HG03571 (cell line): Measurements from ENCODE around the gene CCDC146.
A peak's percentile ranks its signal among the peaks of the same experiment; 100 is the strongest.
"Not testable (repeated sequence)": the region's sequence is repeated elsewhere in the genome, so short reads cannot be mapped to it uniquely, and the experiment has no call there.

ENCODE experiments used
- ATAC-seq: cut with Tn5 transposase; IDR thresholded peaks from one replicate; pipeline ENCODE4 v1.9.1; 2021; ENCODE audit not compliant: unreplicated experiment

The CCDC146 gene, protein sequence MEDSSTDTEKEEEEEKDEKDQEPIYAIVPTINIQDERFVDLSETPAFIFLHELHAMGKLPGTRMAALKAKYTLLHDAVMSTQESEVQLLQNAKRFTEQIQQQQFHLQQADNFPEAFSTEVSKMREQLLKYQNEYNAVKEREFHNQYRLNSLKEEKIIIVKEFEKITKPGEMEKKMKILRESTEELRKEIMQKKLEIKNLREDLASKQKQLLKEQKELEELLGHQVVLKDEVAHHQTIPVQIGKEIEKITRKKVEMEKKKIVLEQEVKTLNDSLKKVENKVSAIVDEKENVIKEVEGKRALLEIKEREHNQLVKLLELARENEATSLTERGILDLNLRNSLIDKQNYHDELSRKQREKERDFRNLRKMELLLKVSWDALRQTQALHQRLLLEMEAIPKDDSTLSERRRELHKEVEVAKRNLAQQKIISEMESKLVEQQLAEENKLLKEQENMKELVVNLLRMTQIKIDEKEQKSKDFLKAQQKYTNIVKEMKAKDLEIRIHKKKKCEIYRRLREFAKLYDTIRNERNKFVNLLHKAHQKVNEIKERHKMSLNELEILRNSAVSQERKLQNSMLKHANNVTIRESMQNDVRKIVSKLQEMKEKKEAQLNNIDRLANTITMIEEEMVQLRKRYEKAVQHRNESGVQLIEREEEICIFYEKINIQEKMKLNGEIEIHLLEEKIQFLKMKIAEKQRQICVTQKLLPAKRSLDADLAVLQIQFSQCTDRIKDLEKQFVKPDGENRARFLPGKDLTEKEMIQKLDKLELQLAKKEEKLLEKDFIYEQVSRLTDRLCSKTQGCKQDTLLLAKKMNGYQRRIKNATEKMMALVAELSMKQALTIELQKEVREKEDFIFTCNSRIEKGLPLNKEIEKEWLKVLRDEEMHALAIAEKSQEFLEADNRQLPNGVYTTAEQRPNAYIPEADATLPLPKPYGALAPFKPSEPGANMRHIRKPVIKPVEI

DNA sequence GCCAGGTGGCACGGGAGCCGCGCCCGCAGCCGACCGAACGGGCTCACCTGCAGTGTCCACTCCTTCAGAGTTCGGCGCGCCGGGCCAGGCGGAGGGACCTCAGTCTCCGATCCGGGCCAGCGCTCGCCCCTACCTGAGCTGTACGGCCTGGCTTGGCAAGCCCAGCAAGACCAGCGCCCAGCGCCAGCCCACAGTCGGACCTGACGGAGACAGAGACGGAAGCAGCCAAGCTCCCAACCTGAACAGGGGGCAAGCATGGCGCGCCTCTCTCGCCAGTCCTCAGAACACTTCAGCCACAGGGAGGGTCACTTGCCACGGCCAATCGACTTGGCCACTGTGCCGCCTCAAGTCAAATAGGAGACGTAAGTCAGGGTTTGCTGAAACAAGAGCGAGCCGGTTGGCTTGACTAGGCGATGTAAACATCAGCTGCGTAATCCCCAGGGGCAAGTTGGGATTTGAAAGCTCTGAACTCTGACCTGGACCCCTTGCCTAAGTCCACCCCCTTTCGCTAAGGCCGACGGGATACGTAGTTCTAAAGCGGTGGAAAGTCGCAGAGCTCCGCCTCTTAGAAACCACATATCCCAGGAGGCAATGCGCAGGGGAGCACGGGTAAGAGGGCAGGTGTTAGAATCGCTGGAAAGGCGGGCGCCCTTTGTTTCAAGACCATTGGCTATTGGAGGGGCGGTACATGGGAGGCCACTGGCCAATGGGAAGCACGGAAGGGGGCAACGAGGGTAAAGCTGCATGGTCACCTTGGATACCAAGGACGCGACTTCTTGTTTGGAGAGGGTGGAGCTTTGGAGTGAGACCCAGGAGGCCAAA, at the start of gene CCDC146:
Gene CCDC146 (plus strand): TSS at position 756 of the 822 bp plus-strand sequence. CDS start 45,054 bp downstream, outside the sequence.
- peak; percentile 97 for ATAC-seq

DNA sequence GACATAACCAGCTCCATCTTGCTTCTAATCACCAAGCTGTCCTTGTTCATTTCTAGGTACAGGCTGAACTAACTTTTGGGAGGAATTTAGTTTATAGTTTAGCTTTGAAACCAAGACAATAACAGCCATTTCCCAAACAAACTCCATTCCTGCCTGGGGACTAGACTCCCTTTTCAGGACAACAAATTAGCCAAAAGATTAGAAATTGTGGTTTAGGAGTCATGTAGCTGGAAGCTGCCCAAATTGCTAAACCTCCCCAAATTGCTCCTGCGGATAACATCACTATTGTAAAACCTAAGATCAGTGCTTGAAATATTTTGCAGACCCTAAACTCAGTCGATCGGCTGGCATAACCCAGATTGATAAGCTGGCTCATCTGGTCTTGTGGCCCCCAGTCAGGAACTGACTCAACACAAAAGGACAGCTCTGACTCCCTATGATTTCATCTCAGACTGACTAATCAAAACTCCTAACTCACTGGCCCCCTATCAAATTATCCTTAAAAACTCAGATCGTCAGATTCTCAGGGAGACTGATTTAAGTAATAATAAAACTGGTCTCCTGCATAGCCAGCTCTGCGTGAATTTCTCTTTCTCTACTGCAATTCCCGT, 47.5 kb upstream of the CCDC146 start:
- ATAC-seq = not testable (repeated sequence)

GRCh38 chr7:77077060-77077459, 45.4 kb upstream of the CCDC146 start:
- ATAC-seq = not testable (repeated sequence)

- not testable (repeated sequence) for ATAC-seq
Measured at GRCh38 chr7:77079112-77079511, 43.3 kb upstream of the CCDC146 start.

- ATAC-seq = not testable (repeated sequence)
Measured at GRCh38 chr7:77079624-77080023, 42.8 kb upstream of the CCDC146 start.

DNA sequence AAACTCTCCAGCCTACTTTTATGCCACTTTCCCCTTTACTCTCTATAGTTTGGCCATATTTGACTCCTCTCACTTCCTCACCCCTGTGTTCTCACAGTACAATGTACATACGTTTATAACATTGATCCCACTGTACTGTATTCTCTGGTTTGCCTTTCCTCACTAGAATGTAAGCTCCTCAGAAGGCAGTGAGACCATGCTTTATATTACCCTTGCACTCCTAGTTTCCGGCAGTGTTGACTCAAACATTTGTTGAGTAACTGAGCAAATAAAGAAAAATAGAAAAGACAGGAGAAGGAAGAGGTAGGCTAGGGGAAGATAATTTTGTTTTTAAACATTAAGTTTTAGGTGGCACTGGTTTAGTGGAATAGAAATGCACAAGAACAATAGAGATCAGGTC, 42.2 kb upstream of the CCDC146 start:
- ATAC-seq = not testable (repeated sequence)

GRCh38 chr7:77082192-77082591, 40.2 kb upstream of the CCDC146 start:
- not testable (repeated sequence) for ATAC-seq

DNA sequence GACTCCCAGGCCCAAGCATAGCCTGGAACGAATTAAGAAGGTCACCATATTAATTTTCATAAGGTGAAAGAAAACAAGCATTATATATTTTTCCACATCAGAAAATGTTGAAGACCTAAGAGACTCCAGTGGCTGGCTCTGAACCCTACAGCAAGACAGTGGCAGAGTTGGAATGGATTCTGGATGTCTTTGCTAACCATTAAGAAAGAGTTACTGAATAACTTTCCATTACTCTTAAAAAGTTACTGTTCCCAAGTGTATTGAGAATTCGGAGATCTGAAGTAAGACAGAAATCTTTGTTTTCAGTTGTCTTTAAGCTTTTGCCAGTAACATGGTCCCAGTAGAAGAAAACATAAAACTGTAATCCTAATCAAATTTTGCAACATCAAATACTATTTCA, 30.1 kb upstream of the CCDC146 start:
- not testable (repeated sequence) for ATAC-seq

DNA sequence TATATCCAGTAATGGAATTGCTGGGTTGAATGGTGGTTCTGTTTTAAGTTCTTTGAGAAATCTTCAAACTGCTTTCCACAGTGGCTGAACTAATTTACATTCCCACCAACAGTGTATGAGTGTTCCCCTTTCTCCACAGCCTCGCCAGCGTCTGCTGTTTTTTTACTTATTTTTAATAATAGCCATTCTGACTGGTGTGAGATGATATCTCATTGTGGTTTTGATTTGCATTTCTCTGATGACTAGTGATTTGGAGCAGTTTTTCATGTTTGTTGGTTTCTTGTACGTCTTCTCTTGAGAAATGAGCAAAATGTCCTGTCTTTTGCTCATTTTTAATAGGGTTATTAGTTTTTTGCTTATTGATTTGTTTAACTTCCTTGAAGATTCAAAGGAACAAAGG, 21.9 kb upstream of the CCDC146 start:
- not testable (repeated sequence) for ATAC-seq

DNA sequence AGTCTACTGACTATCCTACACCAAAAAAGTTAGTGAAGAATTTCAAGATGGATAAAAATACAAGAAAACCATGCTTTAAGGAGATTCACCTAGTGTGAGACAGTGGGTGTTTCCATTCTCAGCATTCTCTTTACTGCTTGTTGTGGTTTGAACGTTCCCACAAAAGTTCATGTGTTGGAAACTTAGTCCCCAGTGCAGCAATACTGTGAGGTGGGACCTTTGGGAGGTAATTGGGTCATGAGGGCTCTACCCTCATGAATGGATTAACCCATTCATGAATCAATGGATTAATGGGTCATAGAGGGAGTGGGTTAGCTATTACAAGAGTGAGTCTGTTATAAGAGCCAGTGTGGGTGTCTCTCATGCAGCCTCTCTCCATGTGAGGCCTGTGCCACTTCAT, 21.2 kb upstream of the CCDC146 start:
- not testable (repeated sequence) for ATAC-seq

DNA sequence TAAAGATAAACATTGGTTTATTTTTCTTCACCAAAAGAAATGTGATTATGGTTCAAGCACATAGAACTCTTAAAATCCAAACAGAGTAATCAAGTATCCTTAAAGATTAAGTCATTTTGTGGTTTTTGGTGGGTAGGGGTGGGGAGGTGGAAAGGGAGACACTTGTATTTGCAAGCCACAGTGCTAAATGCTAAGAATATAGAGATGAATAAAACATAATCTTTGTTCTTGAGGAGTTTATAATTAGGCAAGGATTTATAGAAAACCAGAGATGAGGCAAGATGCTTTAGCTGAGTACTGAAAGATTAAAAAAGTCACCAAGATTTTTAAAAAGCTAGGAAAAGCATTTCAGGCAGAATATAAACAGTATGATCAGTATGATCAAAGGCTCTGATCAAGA, 19.7 kb upstream of the CCDC146 start:
- ATAC-seq = not testable (repeated sequence)

DNA sequence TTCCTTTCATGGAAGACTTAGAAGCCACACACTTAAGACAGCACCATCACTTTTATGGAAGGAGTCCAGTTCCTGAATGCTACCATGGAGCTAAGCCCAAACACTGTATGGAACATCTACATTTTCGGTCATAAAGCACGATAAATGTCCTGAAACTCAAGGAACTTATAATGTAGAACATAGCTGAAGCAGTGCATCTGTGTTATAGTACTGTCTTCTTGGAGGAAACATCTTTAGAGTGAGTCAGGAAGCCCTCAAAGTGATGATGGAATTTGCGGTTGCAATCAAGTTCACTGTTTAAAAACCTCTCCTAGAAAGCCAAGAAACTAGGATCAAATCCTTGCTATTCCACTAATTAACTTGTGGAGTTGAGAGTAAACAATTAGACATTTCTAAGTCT, 16.5 kb upstream of the CCDC146 start:
- ATAC-seq = not testable (repeated sequence)

- not testable (repeated sequence) for ATAC-seq
Measured at GRCh38 chr7:77107659-77108058, 14.8 kb upstream of the CCDC146 start.

DNA sequence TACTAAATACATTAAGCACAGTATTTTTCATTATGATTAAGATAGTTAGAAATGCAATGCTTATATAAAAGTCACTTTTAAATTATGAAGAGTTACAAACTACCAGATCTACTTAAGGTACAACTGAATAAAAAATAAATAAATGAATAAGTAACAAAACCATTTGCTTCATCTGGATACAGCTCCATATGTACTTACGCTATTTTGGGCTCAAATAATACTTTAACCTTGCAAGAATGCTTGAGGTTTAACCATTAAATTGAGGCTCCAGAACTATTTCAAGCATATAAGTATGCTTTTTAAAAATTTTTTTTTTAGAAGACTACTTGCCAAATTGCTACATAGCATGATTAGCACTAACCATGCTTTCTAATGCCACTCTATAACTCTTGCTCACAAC, 14.1 kb upstream of the CCDC146 start:
- not testable (repeated sequence) for ATAC-seq

DNA sequence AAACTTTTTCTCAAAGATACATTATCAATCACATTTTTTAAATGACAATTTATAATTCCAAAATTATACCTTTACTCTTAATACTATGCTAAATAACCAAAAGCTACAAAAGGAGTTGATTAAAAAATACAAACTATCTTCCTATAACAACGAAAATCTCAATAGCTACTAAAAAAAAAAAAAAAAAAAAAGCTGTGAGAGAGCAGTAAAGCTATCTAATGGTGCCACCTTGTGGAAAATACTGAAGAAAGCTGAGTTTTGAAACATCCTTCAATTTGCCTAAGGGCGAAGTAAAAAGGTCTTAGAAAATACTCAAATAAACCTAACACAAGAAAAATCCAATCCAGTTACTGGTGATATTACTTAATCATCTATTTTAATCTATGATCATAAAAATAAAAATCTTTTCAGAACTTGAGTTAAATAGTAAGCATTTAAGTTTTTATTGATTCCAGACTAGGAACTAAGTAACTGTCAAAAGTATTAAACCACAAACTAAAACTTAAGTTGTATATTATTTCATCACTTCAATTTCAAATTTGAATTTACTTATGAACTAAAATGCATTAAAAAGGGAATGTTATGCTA, 9.6 kb upstream of the CCDC146 start:
- not testable (repeated sequence) for ATAC-seq

- ATAC-seq = not testable (repeated sequence)
Measured at GRCh38 chr7:77125486-77125885, 3.1 kb downstream of the CCDC146 start.

DNA sequence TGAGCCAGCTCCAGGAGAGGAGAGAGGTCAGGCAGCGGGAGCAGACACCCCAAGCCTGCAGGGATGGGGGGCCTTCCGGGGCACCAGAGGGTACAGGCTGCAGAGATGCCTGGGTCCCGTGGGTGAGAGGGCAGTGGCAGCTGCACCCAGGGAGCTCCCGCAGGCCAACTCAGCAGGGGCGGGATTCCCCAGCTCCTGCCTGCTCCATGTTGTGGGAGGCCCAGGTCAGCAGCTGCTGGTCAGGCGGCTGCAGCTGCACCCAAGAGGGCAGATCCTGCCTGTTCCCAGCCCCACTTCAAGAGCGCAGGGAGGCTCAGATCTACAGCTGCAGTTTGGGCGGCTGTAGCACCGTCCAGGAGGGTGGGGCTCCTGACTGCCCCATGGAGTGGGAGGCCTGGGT, 4.6 kb downstream of the CCDC146 start:
- not testable (repeated sequence) for ATAC-seq

DNA sequence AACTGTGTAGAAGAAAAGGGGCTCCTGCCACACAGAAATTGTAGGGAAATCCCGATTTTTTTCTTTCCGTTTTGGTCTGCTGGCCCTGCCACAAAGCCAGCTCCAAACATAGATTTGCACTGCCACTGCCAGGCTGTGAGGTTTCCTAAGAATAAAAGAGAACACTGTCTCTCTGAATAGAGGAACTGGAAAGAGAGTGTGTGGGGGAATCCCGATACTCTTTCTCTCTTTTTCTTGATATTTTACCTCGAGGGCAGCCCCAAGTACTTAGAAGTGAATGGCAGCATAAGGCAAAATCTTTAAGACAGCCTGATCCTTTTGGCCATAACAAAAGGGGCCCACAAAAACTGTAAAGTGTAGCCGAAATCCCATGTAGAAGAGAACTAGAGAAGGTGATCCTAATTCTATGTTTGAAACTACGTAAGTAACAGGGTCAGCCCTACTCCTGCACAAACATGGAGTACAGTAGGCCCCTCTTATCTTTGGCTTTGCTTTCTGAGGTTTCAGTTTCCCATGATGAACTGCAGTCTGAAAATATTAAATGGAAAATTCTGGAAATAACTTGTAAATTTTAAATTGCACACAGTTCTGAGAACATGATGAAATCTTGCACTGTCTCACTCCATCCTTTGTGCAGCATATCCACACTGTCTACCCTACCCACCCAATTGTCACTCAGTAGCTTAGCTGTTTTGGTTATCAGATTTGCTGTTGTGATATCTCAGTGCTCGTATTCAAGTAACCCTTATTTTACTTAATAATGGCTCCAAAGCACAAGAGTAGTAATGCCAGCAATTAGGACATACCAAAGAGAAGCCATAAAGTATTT, 6.4 kb downstream of the CCDC146 start:
- ATAC-seq = not testable (repeated sequence)

DNA sequence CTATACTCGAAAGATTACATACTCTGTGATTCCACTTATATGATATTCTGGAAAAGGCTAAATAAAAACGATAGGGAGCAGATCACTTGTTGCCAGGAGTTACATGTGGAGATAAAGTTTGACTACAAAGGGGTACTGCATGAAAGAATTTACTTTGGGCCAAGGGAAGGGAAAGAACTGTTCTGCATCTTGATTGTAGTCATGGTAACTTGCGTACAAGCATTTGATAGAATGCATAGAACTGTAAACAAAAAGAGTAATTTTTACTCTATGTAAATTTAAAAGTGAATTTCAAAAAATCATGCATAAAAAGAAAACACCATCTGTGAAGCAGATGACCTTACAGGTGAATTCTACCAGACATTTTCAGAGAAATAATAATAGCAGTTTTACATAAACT, 9.4 kb downstream of the CCDC146 start:
- ATAC-seq = not testable (repeated sequence)
